ENCODE data around the gene NPIPB2. TPM values are rescaled to one million over a fixed set of nuclear protein-coding genes. Genes with fewer than 3 reads are reported as not detected.
"Not testable (repeated sequence)": the region's sequence is repeated elsewhere in the genome, so short reads cannot be mapped to it uniquely, and the experiment has no call there.

NPIPB2 gene
- polyA plus RNA-seq, 3 donors: 0.81 to 14.4 TPM; not detected in 1

GRCh38 chr16:11948819-11949218 lies 7.0 kb upstream of the NPIPB2 start:
- TF ChIP-seq CTCF (IDR thresholded peaks at IDR 0.05): no peak
- Histone ChIP-seq H3K4me3 (replicated peaks in 1 of 3; ENCODE audit: low read depth in 2 of 3, low read length in 3 of 3) (no peak overlapping the region), H3K9me3 (replicated peaks in 1 of 2; ENCODE audit: control insufficient read depth in 1 of 2, insufficient read depth in 1 of 2, low read length in 2 of 2) (no peaks in the 10 kb centered on the region), H4K20me1 (ENCODE audit: insufficient read depth, low read length) (no peaks in the 10 kb centered on the region), H3K4me2 (replicated peaks; ENCODE audit: extremely low read depth, low read length, poor library complexity, severe bottlenecking) (no peak overlapping the region), H3K27me3 (ENCODE audit: control insufficient read depth in 2 of 2, insufficient read depth in 2 of 2, low read length in 2 of 2) (no peaks in the 10 kb centered on the region), H3K27ac (ENCODE audit: low read depth in 1 of 2, low read length in 2 of 2) (no peak overlapping the region), H2AFZ (ENCODE audit: insufficient read depth, low read depth, low read length, poor library complexity, severe bottlenecking) (no peak overlapping the region), H3K4me1 (ENCODE audit: control insufficient read depth in 1 of 2, insufficient read depth in 2 of 2, low read length in 2 of 2) (no peaks in the 10 kb centered on the region), H3K9ac (ENCODE audit: insufficient read depth, low read length, poor library complexity, severe bottlenecking) (no peak overlapping the region), H3K36me3 (replicated peaks in 1 of 2; ENCODE audit: control insufficient read depth in 1 of 2, insufficient read depth in 2 of 2, low read length in 2 of 2) (no peaks in the 10 kb centered on the region), H3K79me2 (ENCODE audit: insufficient read depth, low read length) (no peaks in the 10 kb centered on the region)
- Mint-ChIP-seq H3K4me1 (no peaks in the 10 kb centered on the region), H3K4me3 (no peak overlapping the region), H3K9me3 (no peaks in the 10 kb centered on the region), H3K27ac (no peak overlapping the region), H3K27me3 (ENCODE audit: low read depth in 3 of 3) (peaks cover 0 to 3% (median 0%) of the 10 kb centered on the region in 3 donors), H3K36me3 (no peaks in the 10 kb centered on the region)
- intact Hi-C loops (cut with micrococcal nuclease): loop anchor here in 1 of 2 donors (2.0 kb wide), 1 partner anchor 120 kb away; no protein-coding TSS in a partner anchor
- DNase-seq: no peak
- WGBS (ENCODE audit: insufficient coverage): 100% methylated on average over 3 of the region's 5 CpGs

- Mint-ChIP-seq H3K9me3 (no peaks in the 10 kb centered on the region), H3K4me1 (no peaks in the 10 kb centered on the region), H3K4me3 (no peak overlapping the region), H3K36me3 (no peaks in the 10 kb centered on the region), H3K27ac (no peak overlapping the region), H3K27me3 (ENCODE audit: low read depth in 3 of 3) (peaks cover 0 to 3% (median 0%) of the 10 kb centered on the region in 3 donors)
- Histone ChIP-seq H3K4me2 (replicated peaks; ENCODE audit: extremely low read depth, low read length, poor library complexity, severe bottlenecking) (no peak overlapping the region), H3K9ac (ENCODE audit: insufficient read depth, low read length, poor library complexity, severe bottlenecking) (no peak overlapping the region), H3K27me3 (ENCODE audit: control insufficient read depth in 2 of 2, insufficient read depth in 2 of 2, low read length in 2 of 2) (no peaks in the 10 kb centered on the region), H3K36me3 (replicated peaks in 1 of 2; ENCODE audit: control insufficient read depth in 1 of 2, insufficient read depth in 2 of 2, low read length in 2 of 2) (no peaks in the 10 kb centered on the region), H4K20me1 (ENCODE audit: insufficient read depth, low read length) (no peaks in the 10 kb centered on the region), H3K27ac (ENCODE audit: low read depth in 1 of 2, low read length in 2 of 2) (no peak overlapping the region), H3K4me1 (ENCODE audit: control insufficient read depth in 1 of 2, insufficient read depth in 2 of 2, low read length in 2 of 2) (no peaks in the 10 kb centered on the region), H3K9me3 (replicated peaks in 1 of 2; ENCODE audit: control insufficient read depth in 1 of 2, insufficient read depth in 1 of 2, low read length in 2 of 2) (no peaks in the 10 kb centered on the region), H3K79me2 (ENCODE audit: insufficient read depth, low read length) (no peaks in the 10 kb centered on the region), H2AFZ (ENCODE audit: insufficient read depth, low read depth, low read length, poor library complexity, severe bottlenecking) (no peak overlapping the region), H3K4me3 (replicated peaks in 1 of 3; ENCODE audit: low read depth in 2 of 3, low read length in 3 of 3) (no peak overlapping the region)
- no peak for DNase-seq
- WGBS (ENCODE audit: insufficient coverage): no CpG with 5 or more reads among the region's 3 CpGs
- TF ChIP-seq CTCF (IDR thresholded peaks at IDR 0.05): no peak
- intact Hi-C loops (cut with micrococcal nuclease): no loop called here
These were observed 4.6 kb upstream of the NPIPB2 start for GRCh38 chr16:11946433-11946832.

GRCh38 chr16:11927350-11927749 lies 14.5 kb downstream of the NPIPB2 start:
- H3K27ac Mint-ChIP-seq; H3K4me1 Mint-ChIP-seq; H3K36me3 ChIP-seq (replicated peaks in 1 of 2; ENCODE audit: control insufficient read depth in 1 of 2, insufficient read depth in 2 of 2, low read length in 2 of 2); H3K4me2 ChIP-seq (replicated peaks; ENCODE audit: extremely low read depth, low read length, poor library complexity, severe bottlenecking); H3K9me3 Mint-ChIP-seq; H3K4me3 ChIP-seq (replicated peaks in 1 of 3; ENCODE audit: low read depth in 2 of 3, low read length in 3 of 3); H3K9ac ChIP-seq (ENCODE audit: insufficient read depth, low read length, poor library complexity, severe bottlenecking); H4K20me1 ChIP-seq (ENCODE audit: insufficient read depth, low read length); H3K4me3 Mint-ChIP-seq; H3K9me3 ChIP-seq (replicated peaks in 1 of 2; ENCODE audit: control insufficient read depth in 1 of 2, insufficient read depth in 1 of 2, low read length in 2 of 2); H3K36me3 Mint-ChIP-seq; H3K27me3 ChIP-seq (ENCODE audit: control insufficient read depth in 2 of 2, insufficient read depth in 2 of 2, low read length in 2 of 2); H3K27me3 Mint-ChIP-seq (ENCODE audit: low read depth in 3 of 3); intact Hi-C loops (cut with micrococcal nuclease); H3K27ac ChIP-seq (ENCODE audit: low read depth in 1 of 2, low read length in 2 of 2); H3K4me1 ChIP-seq (ENCODE audit: control insufficient read depth in 1 of 2, insufficient read depth in 2 of 2, low read length in 2 of 2); DNase-seq; H2AFZ ChIP-seq (ENCODE audit: insufficient read depth, low read depth, low read length, poor library complexity, severe bottlenecking); H3K79me2 ChIP-seq (ENCODE audit: insufficient read depth, low read length): not testable (repeated sequence)
- WGBS (ENCODE audit: insufficient coverage): no CpG with 5 or more reads among the region's 13 CpGs

All from CD14-positive monocyte (primary cell).